PFSK-1 (cell line): ENCODE data around the gene FYN.

Experiments
- FOXP2 ChIP-seq: optimal IDR thresholded peaks from 2 replicates; pipeline ENCODE3; 2011; ENCODE audit warnings: borderline replicate concordance, control low read depth, inconsistent platforms; ENCODE audit not compliant: insufficient read depth; ENCODE audit errors: extremely low read length, extremely low read depth
- POLR2AphosphoS5 ChIP-seq: IDR thresholded peaks from 2 replicates; pipeline ENCODE4 v1.6.1; 2012; ENCODE audit warnings: low read depth, mild to moderate bottlenecking, control low read depth, low read length, moderate library complexity
- SIN3A ChIP-seq: IDR thresholded peaks from 2 replicates; pipeline ENCODE4 v1.6.1; 2012; ENCODE audit warnings: mild to moderate bottlenecking, low read length, moderate library complexity, borderline replicate concordance; ENCODE audit not compliant: insufficient read depth

GRCh38 chr6:111921103-111921502 lies 47.9 kb upstream of the FYN start:
- TF ChIP-seq SIN3A = no peak
- TF ChIP-seq POLR2AphosphoS5 = no peak
- no peak for TF ChIP-seq FOXP2
